HFF-Myc (cell line): ENCODE data around the gene RHD.
A peak's percentile ranks its signal among the peaks of the same experiment; 100 is the strongest.
"Not testable (repeated sequence)": the region's sequence is repeated elsewhere in the genome, so short reads cannot be mapped to it uniquely, and the experiment has no call there.

Source experiments
- DNase-seq: peaks from one replicate; pipeline ENCODE4 v3.0.0-alpha.2; 2011; ENCODE audit warnings: low read depth; ENCODE audit errors: extremely low read depth
- H3K4me3 ChIP-seq: replicated peaks from 2 replicates; pipeline ENCODE4 v1.5.1; 2011; ENCODE audit warnings: low read depth, mild to moderate bottlenecking, control low read depth, low read length
- TF ChIP-seq, protein P1 (sequence below): IDR thresholded peaks from 2 replicates; pipeline ENCODE4 v1.5.1; 2012; ENCODE audit warnings: mild to moderate bottlenecking, low read depth, low read length, control low read depth; ENCODE audit errors: missing control alignments

The RHD gene

DNA sequence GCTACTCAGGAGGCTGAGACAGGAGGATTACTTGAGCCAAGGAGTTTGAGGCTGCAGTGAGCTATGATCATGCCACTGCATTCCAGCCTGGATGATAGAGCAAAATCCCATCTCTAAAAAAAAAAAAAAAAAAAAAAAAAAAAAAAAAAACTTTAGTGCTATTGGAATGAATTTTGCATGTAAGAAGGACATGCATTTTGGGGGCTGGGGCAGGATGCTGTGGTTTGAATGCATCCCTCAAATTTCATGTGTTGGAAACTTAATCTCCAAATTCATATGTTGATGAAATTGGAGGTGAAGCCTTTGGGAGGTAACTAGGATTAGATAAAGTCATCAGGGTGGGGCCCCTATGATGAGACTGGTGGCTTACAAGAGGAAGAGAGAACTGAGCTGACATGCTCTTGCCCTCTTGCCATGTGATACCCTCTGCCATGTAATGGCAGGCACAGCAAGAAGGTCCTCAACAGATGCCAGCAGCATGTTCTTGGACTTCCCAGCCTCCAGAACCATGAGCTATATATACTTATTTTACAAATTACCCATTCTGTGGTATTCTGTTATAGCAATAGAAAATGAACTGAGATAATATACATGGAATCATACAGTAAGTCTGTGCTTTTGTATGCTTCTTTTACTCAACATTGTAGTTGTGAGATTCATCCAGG, 40.6 kb downstream of the RHD start:
- not testable (repeated sequence) for H3K4me3 ChIP-seq, DNase-seq

DNA sequence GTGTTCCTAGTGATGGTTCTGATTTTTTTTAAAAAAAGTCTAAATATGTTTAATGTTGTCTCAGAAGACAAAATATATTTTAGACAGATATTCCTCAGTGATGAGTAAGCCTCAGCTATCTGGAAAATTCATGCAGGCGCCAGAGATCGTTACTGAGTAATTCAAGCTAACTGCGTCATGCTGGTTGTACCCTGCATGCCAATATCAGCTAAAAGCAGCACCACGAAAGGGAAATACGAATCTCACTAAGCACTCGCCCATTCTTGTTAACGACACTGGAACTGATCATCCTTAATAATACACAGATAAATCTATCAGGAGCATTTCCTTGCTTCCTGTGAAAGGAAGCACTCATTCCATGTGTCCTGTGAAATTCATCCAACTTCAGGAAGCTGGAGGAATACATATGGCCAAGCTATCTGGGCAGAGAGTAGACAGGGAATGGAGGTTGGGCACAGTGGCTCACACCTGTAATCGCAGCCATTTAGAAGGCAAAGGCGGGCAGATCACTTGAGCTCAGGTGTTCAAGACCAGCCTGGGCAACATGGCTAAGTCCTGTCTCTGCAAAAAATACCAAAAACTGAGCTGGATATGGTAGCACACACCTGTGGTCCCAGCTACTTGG, 48.1 kb downstream of the RHD start:
- DNase-seq = peak; percentile 7
- H3K4me3 ChIP-seq = not testable (repeated sequence)

DNA sequence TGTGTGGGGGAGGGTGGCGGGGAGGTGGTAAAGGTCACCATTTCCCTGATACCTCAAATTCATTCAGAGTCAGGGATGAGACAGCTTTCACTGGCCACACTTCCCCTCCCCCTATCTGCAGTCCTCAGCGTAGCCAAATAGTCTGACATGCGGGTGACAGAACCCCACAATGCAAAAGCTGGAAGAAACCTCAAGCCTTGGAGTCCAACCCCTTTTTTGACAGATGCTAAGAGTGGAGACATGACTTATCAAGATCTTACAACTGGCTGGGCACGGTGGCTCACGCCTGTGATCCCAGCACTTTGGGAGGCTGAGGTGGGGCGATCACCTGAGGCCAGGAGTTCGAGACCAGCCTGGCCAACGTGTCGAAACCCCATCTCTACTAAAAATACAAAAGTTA, 49.8 kb downstream of the RHD start:
- DNase-seq, H3K4me3 ChIP-seq: not testable (repeated sequence)

DNA sequence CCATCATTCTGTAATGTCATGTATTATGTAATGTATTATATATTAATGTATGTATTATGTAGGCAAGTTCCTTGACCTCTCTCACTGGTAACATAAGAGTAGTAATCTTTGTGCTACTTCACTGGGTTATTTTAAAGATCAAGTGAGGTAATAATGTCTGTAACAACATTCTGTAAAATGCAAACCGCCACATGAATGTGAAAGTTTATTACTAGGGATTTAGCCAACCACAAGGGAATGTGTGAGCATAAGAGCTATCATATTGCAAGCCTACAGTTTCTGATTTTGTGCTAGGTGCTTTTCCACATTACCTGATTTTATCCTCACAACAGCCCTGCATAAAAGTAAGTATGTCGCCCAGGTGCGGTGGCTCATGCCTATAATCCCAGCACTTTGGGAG, 52.1 kb downstream of the RHD start:
- not testable (repeated sequence) for DNase-seq, H3K4me3 ChIP-seq

DNA sequence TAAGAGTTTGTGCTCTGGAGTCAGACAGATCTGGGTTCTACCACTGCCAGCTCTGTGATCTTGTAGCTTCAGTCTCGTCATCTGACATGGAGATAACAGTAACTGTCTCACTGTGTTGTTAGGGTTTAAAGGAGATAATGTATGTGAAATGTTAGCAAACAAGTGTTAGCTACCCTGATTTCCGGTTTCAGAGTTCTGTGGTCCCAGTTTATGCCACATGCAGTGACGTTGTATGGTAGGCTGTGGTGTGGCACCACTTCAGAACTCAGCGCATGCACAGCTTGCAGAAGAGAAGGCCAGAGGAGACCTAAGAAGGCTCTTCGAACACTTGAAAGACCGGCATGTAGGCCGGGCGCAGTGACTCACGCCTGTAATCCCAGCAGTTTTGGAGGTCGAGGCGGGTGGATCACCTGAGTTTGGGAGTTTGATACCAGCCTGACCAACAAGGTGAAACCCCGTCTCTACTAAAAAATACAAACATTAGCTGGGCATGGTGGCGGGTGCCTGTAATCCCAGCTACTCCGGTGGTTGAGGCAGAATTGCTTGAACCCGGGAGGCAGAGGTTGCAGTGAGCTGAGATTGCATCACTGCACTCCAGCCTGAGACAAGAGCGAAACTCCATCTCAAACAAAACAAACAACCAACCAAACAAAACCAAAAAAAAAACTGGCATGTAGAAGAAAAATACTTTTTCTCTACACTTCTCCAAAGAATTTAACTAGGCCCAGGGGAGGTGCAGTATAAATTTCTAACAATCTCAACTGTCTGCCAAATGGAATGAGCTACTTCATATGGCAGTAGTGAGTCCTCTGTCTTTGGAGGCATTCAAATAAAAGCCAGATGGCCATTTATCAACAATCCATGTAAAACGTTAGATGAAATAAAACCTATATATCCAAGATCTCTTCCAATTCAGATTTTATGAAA, 55.8 kb downstream of the RHD start:
- H3K4me3 ChIP-seq, DNase-seq: not testable (repeated sequence)

DNA sequence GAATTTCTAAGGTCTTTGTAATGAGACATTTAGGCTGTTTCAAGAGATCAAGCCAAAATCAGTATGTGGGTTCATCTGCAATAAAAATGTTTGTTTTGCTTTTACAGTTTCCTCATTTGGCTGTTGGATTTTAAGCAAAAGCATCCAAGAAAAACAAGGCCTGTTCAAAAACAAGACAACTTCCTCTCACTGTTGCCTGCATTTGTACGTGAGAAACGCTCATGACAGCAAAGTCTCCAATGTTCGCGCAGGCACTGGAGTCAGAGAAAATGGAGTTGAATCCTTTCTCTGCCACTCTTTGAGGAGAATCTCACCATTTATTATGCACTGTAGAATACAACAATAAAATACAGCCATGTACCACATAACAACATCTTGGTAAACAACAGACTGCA, 56.5 kb downstream of the RHD start:
- not testable (repeated sequence) for H3K4me3 ChIP-seq, DNase-seq

DNA sequence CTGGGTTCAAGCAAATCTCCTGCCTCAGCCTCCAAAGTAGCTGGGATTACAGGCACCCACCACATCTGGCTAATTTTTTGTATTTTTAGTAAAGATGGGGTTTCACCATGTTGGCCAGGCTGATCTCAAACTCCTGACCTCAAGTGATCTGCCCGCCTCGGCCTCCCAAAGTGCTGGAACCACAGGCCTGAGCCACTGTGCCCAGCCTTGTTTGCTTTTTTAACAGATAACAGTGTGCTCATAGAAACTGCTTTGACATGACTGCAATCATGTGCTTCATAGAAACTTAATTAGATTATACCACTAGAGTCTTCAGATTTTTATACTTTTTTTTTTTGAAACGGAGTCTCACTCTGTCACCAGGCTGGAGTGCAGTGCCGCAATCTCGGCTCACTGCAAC, 57.0 kb downstream of the RHD start:
- H3K4me3 ChIP-seq, DNase-seq: not testable (repeated sequence)

DNA sequence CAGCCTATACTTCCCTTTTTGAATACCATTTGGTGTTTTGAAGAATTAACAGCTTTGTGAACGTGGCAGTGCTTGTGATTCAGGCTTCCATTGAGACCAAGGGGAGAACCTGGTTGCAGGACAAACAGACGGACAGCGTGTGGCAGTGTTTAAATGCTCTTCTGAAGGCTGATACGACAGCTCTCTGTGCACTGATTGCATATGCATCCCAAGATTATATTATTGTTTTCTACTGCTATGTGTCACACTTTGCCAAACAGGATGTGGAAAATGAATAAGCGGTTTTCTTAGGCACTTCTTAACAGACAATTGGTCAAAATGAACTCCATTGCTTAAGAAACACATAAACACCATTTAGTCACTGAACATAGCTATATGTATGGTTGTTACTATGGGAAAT, 57.6 kb downstream of the RHD start:
- not testable (repeated sequence) for H3K4me3 ChIP-seq
- TF ChIP-seq, protein P1, sequence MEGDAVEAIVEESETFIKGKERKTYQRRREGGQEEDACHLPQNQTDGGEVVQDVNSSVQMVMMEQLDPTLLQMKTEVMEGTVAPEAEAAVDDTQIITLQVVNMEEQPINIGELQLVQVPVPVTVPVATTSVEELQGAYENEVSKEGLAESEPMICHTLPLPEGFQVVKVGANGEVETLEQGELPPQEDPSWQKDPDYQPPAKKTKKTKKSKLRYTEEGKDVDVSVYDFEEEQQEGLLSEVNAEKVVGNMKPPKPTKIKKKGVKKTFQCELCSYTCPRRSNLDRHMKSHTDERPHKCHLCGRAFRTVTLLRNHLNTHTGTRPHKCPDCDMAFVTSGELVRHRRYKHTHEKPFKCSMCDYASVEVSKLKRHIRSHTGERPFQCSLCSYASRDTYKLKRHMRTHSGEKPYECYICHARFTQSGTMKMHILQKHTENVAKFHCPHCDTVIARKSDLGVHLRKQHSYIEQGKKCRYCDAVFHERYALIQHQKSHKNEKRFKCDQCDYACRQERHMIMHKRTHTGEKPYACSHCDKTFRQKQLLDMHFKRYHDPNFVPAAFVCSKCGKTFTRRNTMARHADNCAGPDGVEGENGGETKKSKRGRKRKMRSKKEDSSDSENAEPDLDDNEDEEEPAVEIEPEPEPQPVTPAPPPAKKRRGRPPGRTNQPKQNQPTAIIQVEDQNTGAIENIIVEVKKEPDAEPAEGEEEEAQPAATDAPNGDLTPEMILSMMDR = peak; percentile 17
- peak; percentile 24 for DNase-seq

DNA sequence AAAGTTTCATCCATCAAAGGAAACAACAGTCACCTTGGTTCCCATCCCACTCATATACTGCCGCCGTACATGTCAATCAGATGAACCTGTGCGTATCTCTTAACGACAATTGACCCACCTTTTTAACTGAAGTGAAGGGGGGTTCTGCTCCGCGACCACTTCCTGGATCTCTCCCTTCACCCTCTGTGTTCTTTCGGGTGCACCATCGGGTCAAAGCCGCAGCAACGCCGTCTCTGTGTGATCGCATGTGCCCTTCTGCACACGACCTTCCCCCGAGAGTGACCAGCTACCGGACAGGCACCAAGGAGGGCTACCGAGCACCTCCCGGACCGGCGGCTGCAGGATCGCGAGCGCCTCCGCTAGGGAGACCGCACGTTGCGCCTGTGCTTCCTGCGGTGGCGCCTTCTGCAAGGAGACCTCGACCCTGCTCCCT, 64.6 kb downstream of the RHD start:
- DNase-seq = not testable (repeated sequence)
- H3K4me3 ChIP-seq = peak overlapping the region; percentile 57

DNA sequence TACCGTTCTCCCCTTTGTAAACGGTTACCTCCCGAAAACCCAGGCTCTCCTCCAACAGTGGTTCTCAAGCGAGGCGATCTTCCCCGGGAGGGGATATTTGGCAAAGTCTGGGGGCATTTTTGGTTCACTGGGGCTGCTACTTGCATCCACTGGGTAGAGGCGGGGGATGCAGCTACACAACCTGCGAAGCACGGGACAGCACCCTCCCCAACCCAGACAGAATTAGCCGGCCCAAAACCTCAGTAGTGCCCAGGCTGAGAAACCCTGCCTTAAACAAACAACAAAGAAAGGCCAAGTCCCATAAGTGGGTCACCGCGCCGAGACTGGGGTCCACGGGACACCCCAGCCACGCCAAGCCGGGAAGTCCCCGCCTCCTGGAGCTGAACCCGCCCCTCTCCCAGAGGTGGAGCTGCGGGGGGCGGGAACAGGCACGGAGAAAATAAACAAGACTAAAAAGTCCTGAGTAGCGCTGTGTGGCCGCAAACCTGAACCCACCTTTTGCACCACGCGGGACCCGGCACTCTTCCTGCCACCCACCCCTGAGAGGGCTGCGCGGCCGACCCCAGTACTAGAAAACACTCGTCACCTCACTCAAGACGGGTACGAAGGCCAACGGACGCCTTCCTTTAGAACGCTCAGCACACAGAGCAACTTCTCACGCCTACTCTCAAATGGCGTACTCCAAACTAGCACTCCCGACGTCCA, 65.3 kb downstream of the RHD start:
- peak overlapping the region; percentile 94 for H3K4me3 ChIP-seq

DNA sequence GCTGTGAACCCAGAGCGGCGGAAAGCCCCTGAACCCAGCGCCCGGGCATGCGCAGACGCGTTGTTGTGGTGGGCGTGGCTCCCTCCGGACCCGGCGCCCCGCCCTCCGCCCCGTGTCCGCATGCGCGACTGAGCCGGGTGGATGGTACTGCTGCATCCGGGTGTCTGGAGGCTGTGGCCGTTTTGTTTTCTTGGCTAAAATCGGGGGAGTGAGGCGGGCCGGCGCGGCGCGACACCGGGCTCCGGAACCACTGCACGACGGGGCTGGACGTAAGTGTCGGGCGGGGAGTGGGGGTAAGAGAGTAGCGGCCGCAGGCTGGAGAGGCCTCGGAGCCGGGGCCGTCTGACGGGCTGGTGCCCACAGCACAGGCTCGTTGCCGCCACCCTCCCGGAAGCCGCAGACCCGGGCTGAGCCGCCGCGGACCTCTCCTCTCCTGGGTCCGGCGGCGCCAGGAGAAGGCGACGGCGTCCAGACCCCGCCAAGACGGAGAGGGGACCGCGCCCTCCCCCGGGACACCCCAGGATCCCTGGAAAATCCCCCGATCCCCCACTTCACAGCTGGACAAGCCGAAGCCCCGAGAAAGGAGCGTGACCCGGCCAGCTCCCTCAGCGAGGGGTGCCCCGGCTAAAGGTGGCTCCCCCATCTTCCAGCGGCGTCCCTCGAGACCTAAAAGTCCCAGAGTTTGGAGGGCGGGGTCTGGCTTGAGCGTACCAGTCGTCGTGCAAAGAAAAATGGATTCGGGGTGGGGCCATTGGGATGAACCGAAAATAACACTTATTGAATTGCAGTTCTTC, 66.1 kb downstream of the RHD start, which contains the start of gene TMEM50A:
Gene TMEM50A, plus strand, starts transcription at position 147 of the 794 bp plus-strand sequence. CDS start 2,153 bp downstream, outside the sequence.
- TF ChIP-seq, protein P1 = no peak
- no peak for DNase-seq
- peak within 1 kb of the TSS; percentile 94 for H3K4me3 ChIP-seq

More for the DNA sequence above, 65.3 kb downstream of the RHD start:
- not testable (repeated sequence) for DNase-seq
